Measurements from ENCODE around the gene RABGAP1. TPM values are rescaled to one million over a fixed set of nuclear protein-coding genes. Genes with fewer than 3 reads are reported as not detected.

RABGAP1 gene
- total and polyA plus RNA-seq, 8 donors = 7.6 to 35.2 (median 20.2) TPM

DNA sequence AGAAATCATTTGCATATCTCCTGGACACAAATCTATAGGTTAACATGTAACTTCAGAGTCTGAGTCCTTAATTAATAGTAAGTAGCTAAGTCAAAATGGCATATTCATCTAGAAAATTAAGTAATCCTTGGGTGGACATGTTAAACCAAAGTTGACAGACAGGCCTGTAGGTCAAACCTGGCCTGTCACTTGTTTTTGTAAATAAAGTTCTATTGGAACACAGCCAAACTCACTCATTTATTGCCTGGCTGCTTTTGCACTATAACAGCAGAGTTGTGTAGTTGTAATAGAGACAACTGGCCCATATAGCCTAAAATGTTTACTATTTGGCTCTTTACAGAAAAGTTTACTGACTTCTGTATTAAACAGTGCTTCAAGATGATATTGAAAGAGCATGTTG is 68.1 kb downstream of the RABGAP1 start:
- peaks cover 0 to 5% (median 0%) of the 10 kb centered on the region in 3 donors for H3K4me1 ChIP-seq
- no peak overlapping the region for H3K4me3 ChIP-seq
- H3K9me3 ChIP-seq = no peaks in the 10 kb centered on the region
- intact Hi-C loops (cut with DNase I) = no loop called here
- no peak for DNase-seq
- peaks cover 0 to 5% (median 0%) of the 10 kb centered on the region in 3 donors for H3K36me3 ChIP-seq
- no peak for FAIRE-seq
- TF ChIP-seq, protein P1, sequence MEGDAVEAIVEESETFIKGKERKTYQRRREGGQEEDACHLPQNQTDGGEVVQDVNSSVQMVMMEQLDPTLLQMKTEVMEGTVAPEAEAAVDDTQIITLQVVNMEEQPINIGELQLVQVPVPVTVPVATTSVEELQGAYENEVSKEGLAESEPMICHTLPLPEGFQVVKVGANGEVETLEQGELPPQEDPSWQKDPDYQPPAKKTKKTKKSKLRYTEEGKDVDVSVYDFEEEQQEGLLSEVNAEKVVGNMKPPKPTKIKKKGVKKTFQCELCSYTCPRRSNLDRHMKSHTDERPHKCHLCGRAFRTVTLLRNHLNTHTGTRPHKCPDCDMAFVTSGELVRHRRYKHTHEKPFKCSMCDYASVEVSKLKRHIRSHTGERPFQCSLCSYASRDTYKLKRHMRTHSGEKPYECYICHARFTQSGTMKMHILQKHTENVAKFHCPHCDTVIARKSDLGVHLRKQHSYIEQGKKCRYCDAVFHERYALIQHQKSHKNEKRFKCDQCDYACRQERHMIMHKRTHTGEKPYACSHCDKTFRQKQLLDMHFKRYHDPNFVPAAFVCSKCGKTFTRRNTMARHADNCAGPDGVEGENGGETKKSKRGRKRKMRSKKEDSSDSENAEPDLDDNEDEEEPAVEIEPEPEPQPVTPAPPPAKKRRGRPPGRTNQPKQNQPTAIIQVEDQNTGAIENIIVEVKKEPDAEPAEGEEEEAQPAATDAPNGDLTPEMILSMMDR (IDR thresholded peaks at IDR 0.05) = no peak
- H3K27me3 ChIP-seq = no peaks in the 10 kb centered on the region
- no peak overlapping the region for H3K27ac ChIP-seq
- ATAC-seq = no peak

DNA sequence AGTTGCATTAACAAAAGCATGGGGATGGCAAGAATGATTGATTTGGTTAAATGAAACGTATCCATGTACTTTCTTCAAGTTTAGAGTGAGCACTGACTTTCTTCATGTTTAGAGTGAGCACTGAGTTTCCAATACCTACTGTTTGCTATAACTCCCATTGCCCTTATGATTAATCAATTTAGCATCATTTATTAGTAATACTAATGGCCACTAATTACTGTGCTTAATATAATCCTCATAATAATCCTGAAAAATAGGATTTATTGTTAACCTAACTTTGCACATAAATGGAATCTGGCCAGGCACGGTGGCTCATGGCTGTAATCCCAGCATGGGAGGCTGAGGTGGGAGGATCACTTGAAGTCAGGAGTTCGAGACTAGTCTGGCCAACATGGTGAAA is 70.6 kb downstream of the RABGAP1 start:
- Histone ChIP-seq H3K9me3 (no peaks in the 10 kb centered on the region), H3K4me1 (peaks cover 0 to 5% (median 0%) of the 10 kb centered on the region in 3 donors), H3K36me3 (peaks cover 0 to 22% (median 0%) of the 10 kb centered on the region in 3 donors), H3K27me3 (no peaks in the 10 kb centered on the region), H3K4me3 (no peak overlapping the region), H3K27ac (no peak overlapping the region)
- TF ChIP-seq, protein P1 (IDR thresholded peaks at IDR 0.05) = no peak
- ATAC-seq (no peak), FAIRE-seq (no peak), DNase-seq (no peak)
- 91 to 96% methylated on average over 3 of the region's 3 CpGs for WGBS, 2 donors
- intact Hi-C loops (cut with DNase I) = no loop called here

DNA sequence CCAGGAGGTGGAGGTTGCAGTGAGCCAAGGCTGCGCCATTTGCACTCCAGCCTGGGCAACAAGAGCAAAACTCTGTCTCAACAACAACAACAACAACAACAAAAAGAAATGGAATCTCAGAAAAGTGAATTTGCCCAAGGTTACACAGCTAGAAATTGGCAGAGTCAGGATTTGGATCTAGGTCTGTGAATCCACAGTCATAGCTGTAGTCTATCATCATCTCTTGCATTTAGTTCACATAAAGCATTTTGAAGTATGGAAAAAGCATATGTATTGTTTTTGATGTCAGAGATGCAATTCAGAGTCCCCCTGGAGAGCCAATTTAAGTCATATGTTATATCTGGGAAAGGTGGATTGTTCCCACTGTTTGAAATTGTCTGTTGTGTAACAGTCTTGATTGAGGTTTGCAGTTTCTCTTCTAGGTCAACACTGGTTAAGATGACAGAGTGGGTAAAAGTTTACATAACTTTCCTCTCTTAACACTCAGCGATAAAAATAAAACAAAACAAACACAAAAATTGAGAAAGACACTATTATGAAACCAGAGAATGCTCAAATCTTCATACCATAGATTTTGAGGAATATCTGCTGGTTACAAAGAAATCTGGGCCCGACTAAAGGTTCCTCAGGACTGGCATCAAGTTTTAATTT is 71.2 kb downstream of the RABGAP1 start:
- no peak for DNase-seq
- Histone ChIP-seq H3K9me3 (no peaks in the 10 kb centered on the region), H3K27ac (no peak overlapping the region), H3K4me1 (peaks cover 0 to 5% (median 0%) of the 10 kb centered on the region in 3 donors), H3K27me3 (no peaks in the 10 kb centered on the region), H3K4me3 (no peak overlapping the region), H3K36me3 (peaks cover 0 to 27% (median 0%) of the 10 kb centered on the region in 3 donors)
- ATAC-seq = peak in 1 of 4 donors; percentile 30
- FAIRE-seq = no peak
- TF ChIP-seq, protein P1 (IDR thresholded peaks at IDR 0.05) = no peak
- intact Hi-C loops (cut with DNase I) = no loop called here
- 85 to 89% methylated on average over 3 of the region's 3 CpGs for WGBS, 2 donors

DNA sequence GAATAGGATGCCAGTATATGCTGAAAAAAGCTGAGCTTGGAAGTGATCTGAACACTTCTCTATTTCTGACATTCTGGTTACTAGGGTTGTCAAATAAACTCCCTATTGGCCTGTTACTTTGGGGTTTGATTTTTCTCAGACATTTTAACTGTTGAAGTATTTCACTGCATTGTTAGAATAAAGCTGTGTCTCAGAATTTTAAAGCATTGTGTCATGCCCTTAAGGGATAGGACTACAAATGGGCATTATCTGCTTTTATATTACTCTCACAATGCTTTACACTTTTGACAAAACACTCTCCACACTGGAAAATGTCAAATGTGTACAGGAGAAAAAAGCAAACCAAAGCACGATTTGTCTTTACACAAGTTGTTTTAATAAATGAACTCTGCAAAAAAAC is 75.8 kb downstream of the RABGAP1 start:
- WGBS, 2 donors = 80 to 84% methylated on average over 1 of the region's 1 CpG
- Histone ChIP-seq H3K4me3 (no peak overlapping the region), H3K4me1 (no peaks in the 10 kb centered on the region), H3K27ac (no peak overlapping the region), H3K27me3 (no peaks in the 10 kb centered on the region), H3K9me3 (no peaks in the 10 kb centered on the region), H3K36me3 (peaks cover 0 to 27% (median 0%) of the 10 kb centered on the region in 3 donors)
- no peak for DNase-seq
- no peak for ATAC-seq
- FAIRE-seq = no peak
- intact Hi-C loops (cut with DNase I) = no loop called here
- TF ChIP-seq, protein P1 (IDR thresholded peaks at IDR 0.05) = no peak

DNA sequence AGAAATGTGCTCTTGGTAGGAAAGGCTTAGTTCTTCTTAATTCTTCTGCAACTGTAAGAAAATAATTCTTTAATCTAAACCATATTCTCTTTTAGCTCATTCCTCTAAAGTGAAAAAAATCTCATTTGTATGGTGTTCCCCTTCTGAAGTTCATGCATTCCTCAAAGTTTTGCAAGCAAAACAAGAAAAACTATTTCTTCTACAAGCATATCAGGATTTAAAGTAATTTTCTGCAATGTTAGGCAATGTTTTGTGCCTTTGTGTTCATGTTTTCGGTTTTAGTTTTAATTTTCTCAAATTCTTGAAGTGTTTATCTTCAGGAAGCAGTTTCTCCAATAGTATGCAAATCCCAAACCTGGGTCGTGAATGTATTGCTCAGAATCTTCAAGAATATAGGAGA is 80.0 kb downstream of the RABGAP1 start:
- FAIRE-seq (no peak), DNase-seq (no peak), ATAC-seq (no peak)
- no peaks in the 10 kb centered on the region for H3K27me3 ChIP-seq
- H3K27ac ChIP-seq = no peak overlapping the region
- H3K4me1 ChIP-seq = no peaks in the 10 kb centered on the region
- H3K36me3 ChIP-seq = peaks cover 0 to 17% (median 0%) of the 10 kb centered on the region in 3 donors
- TF ChIP-seq, protein P1 (IDR thresholded peaks at IDR 0.05) = no peak
- 73 to 84% methylated on average over 2 of the region's 2 CpGs for WGBS, 2 donors
- no peak overlapping the region for H3K4me3 ChIP-seq
- H3K9me3 ChIP-seq = no peaks in the 10 kb centered on the region
- intact Hi-C loops (cut with DNase I) = no loop called here

All from pancreas (tissue), 10 donors.